LNCaP clone FGC (cell line): Measurements from ENCODE around the gene NFATC3.

Source experiments
- DNase-seq: peaks from one replicate; pipeline ENCODE4 v3.0.0-alpha.2; 2011; ENCODE audit warnings: low read depth
- H3K4me3 ChIP-seq: 2 replicates; pipeline ENCODE4 v1.5.1; 2011; ENCODE audit warnings: mild to moderate bottlenecking, low read depth, low read length, control low read depth
- CTCF ChIP-seq: IDR thresholded peaks from 2 replicates; pipeline ENCODE4 v1.5.1; 2012; ENCODE audit warnings: mild to moderate bottlenecking; ENCODE audit not compliant: control insufficient read depth, insufficient read depth; ENCODE audit errors: extremely low read depth

NFATC3 gene

GRCh38 chr16:68227183-68227793 is 142.1 kb downstream of the NFATC3 start:
- no peak for DNase-seq
- no peak overlapping the region for H3K4me3 ChIP-seq
- TF ChIP-seq CTCF, result no peak

- TF ChIP-seq CTCF, result no peak
- no peak overlapping the region for H3K4me3 ChIP-seq
- peak; percentile 82 for DNase-seq
These were observed 142.8 kb downstream of the NFATC3 start for GRCh38 chr16:68227850-68228553.

- no peak overlapping the region for H3K4me3 ChIP-seq
- TF ChIP-seq CTCF, result no peak
- DNase-seq, result no peak
These were observed 143.5 kb downstream of the NFATC3 start for GRCh38 chr16:68228652-68229051.

GRCh38 chr16:68229431-68230175 is 144.4 kb downstream of the NFATC3 start:
- DNase-seq, result no peak
- TF ChIP-seq CTCF, result peak; percentile 73

GRCh38 chr16:68230176-68230571 is 145.0 kb downstream of the NFATC3 start:
- TF ChIP-seq CTCF, result no peak
- no peak for DNase-seq
- no peak overlapping the region for H3K4me3 ChIP-seq

More at GRCh38 chr16:68229431-68230175, 144.4 kb downstream of the NFATC3 start:
- H3K4me3 ChIP-seq, result no peak overlapping the region

- TF ChIP-seq CTCF, result no peak
- DNase-seq, result no peak
- no peak overlapping the region for H3K4me3 ChIP-seq
These were observed 145.8 kb downstream of the NFATC3 start for GRCh38 chr16:68230956-68231355.
